ENCODE measurements around the gene ZBP1. TPM values are rescaled to one million over a fixed set of nuclear protein-coding genes. Genes with fewer than 3 reads are reported as not detected.

The ZBP1 gene
- total and polyA plus RNA-seq, 9 donors = 0.12 to 0.92 (median 0.24) TPM; not detected in 4

DNA sequence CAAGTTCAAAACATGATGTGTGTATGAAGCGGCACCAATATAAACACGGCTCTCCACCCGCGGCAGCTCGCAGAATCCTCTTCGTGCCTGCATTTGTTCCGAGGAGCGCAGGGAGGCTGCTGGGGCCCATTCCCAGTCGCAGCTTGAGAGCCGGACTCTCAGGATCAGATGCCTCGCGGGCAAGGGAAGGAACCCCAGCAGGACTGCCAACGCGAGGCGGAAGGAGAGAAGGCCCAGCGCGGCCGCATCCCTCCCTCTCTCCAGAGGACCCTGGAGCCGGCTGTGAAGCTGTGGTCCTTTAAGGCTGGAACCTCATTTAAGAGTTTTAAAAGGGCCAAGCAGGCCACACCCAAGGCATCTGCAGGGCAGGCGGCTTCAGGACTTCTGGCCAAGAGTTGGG lies 44.2 kb upstream of the ZBP1 start:
- Histone ChIP-seq H3K36me3 (no peaks in the 10 kb centered on the region), H3K4me1 (ENCODE audit: insufficient read depth) (peaks cover 14% of the 10 kb centered on the region), H3K9me3 (no peaks in the 10 kb centered on the region), H3K27me3 (no peaks in the 10 kb centered on the region), H3K27ac (no peak overlapping the region), H3K4me3 (no peak overlapping the region)
- peak in 3 of 5 donors; percentile 9 to 32 (median 16) for DNase-seq
- no peak for TF ChIP-seq POLR2A (IDR thresholded peaks at IDR 0.05)
- no peak for TF ChIP-seq CTCF (IDR thresholded peaks at IDR 0.05)
- TF ChIP-seq EP300 (IDR thresholded peaks at IDR 0.05) = no peak
- 87 to 88% (median 88%) methylated on average over 20 of the region's 20 CpGs for WGBS, 3 donors
- intact Hi-C loops (cut with DNase I) = no loop called here

DNA sequence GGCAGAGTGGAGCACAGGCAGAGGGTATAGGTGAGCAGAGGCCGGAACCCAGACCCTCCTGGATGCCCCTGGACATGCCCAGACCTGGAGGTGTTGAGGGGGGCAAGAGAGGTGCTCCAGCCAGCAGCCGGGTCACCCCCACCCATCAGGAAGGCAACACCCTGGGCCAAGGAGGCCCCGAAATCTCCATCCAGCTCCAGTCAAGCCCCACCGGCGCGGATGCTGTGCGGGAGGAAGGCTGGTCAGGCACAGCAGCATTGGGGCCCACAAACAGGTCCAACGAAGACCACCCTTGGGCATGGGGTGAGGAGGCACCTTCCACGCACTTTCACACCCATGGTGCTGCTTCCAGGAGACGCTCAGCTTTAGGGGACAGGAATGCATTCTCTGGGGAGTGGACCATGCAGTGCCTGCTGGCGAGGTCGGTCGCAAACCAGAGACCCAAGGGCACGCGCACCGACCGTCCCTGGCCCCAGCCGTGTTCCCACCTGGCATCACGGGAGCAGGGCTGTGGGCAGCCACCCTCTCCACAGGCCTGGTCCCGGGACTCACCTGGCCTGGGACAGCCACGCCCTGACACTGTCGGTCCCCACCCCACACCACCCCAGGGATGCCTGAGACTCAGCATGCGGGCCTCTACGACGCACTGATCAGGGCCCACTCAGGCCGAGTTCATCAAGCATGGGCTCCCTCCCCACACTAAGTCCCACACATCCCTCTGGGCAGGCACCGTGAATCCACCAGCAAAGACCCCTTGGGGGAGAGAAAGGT lies 43.6 kb upstream of the ZBP1 start:
- H3K9me3 ChIP-seq = no peaks in the 10 kb centered on the region
- WGBS, 3 donors = 92 to 95% (median 93%) methylated on average over 27 of the region's 27 CpGs
- no peak overlapping the region for H3K27ac ChIP-seq
- H3K4me1 ChIP-seq (ENCODE audit: insufficient read depth) = peaks cover 14% of the 10 kb centered on the region
- DNase-seq = peak in 4 of 5 donors; percentile 10 to 30 (median 20)
- TF ChIP-seq CTCF (IDR thresholded peaks at IDR 0.05) = no peak
- no peak for TF ChIP-seq EP300 (IDR thresholded peaks at IDR 0.05)
- no peak for TF ChIP-seq POLR2A (IDR thresholded peaks at IDR 0.05)
- H3K27me3 ChIP-seq = no peaks in the 10 kb centered on the region
- no peaks in the 10 kb centered on the region for H3K36me3 ChIP-seq
- H3K4me3 ChIP-seq = no peak overlapping the region
- intact Hi-C loops (cut with DNase I) = no loop called here

- Histone ChIP-seq H3K27ac (no peak overlapping the region), H3K9me3 (no peaks in the 10 kb centered on the region), H3K27me3 (no peaks in the 10 kb centered on the region), H3K4me3 (no peak overlapping the region), H3K4me1 (ENCODE audit: insufficient read depth) (peaks cover 14% of the 10 kb centered on the region), H3K36me3 (no peaks in the 10 kb centered on the region)
- 90 to 94% (median 94%) methylated on average over 9 of the region's 9 CpGs for WGBS, 3 donors
- DNase-seq = peak in 4 of 5 donors; percentile 9 to 28 (median 12)
- TF ChIP-seq EP300 (IDR thresholded peaks at IDR 0.05) (no peak), POLR2A (IDR thresholded peaks at IDR 0.05) (no peak), CTCF (IDR thresholded peaks at IDR 0.05) (no peak)
- intact Hi-C loops (cut with DNase I) = no loop called here
Measured at GRCh38 chr20:57663241-57663640, 43.0 kb upstream of the ZBP1 start.

GRCh38 chr20:57662456-57663240 lies 42.4 kb upstream of the ZBP1 start:
- DNase-seq = peak; percentile 5 to 34 (median 13)
- Histone ChIP-seq H3K27me3 (no peaks in the 10 kb centered on the region), H3K4me3 (no peak overlapping the region), H3K27ac (no peak overlapping the region), H3K4me1 (ENCODE audit: insufficient read depth) (peaks cover 14% of the 10 kb centered on the region), H3K9me3 (no peaks in the 10 kb centered on the region), H3K36me3 (no peaks in the 10 kb centered on the region)
- WGBS, 3 donors = 78 to 80% (median 79%) methylated on average over 21 of the region's 21 CpGs
- intact Hi-C loops (cut with DNase I) = no loop called here
- TF ChIP-seq POLR2A (IDR thresholded peaks at IDR 0.05) = no peak
- no peak for TF ChIP-seq EP300 (IDR thresholded peaks at IDR 0.05)
- no peak for TF ChIP-seq CTCF (IDR thresholded peaks at IDR 0.05)
